Liver (tissue), 9 donors: Measurements from ENCODE around the gene DIDO1. TPM values are rescaled to one million over a fixed set of nuclear protein-coding genes. Genes with fewer than 3 reads are reported as not detected.
A peak's percentile ranks its signal among the peaks of the same experiment; 100 is the strongest.

Experiments used
- DNase-seq: peaks from one replicate; pipeline ENCODE4 v3.0.0-alpha.2; 2017; ENCODE audit warnings: low spot score
- H3K27ac ChIP-seq, 2 donors: one replicate each; pipeline ENCODE4 v1.7.0; 2013; ENCODE audit warnings: inconsistent platforms in 2 of 2, low read length in 2 of 2, control low read depth in 1 of 2, low read depth in 1 of 2, mild to moderate bottlenecking in 1 of 2
- H3K27me3 ChIP-seq, 4 donors: one replicate each; pipeline versions ENCODE4 v1.6.1 to v1.7.0; 2013; ENCODE audit warnings: low read length in 3 of 4, inconsistent platforms in 1 of 4, mild to moderate bottlenecking in 1 of 4, moderate library complexity in 1 of 4; ENCODE audit not compliant: control insufficient read depth in 4 of 4, insufficient read depth in 4 of 4
- H3K36me3 ChIP-seq, 4 donors: one replicate each; pipeline versions ENCODE4 v1.6.1 to v1.7.0; 2013; ENCODE audit warnings: low read length in 3 of 4, mild to moderate bottlenecking in 3 of 4, low read depth in 1 of 4, moderate library complexity in 1 of 4; ENCODE audit not compliant: control insufficient read depth in 4 of 4, insufficient read depth in 3 of 4
- H3K4me1 ChIP-seq, 4 donors: one replicate each; pipeline versions ENCODE4 v1.6.1 to v1.7.0; 2013; ENCODE audit warnings: low read length in 3 of 4, mild to moderate bottlenecking in 3 of 4, moderate library complexity in 1 of 4; ENCODE audit not compliant: control insufficient read depth in 4 of 4, insufficient read depth in 4 of 4
- H3K4me3 ChIP-seq, 3 donors: one replicate each; pipeline versions ENCODE4 v1.6.1 to v1.7.0; 2013; ENCODE audit warnings: low read length in 3 of 3, control low read depth in 1 of 3, low read depth in 1 of 3, mild to moderate bottlenecking in 1 of 3
- H3K9ac ChIP-seq, 2 donors: one replicate each; pipeline ENCODE4 v1.7.0; 2013; ENCODE audit warnings: low read length in 2 of 2, mild to moderate bottlenecking in 2 of 2, moderate library complexity in 2 of 2, control low read depth in 1 of 2, low read depth in 1 of 2
- H3K9me3 ChIP-seq, 4 donors: one replicate each; pipeline versions ENCODE4 v1.6.1 to v1.7.0; 2013; ENCODE audit warnings: low read length in 3 of 4; ENCODE audit not compliant: control insufficient read depth in 4 of 4
- ATF3 ChIP-seq: IDR thresholded peaks from 2 replicates; pipeline ENCODE4 v1.6.1; 2016; ENCODE audit warnings: antibody characterized with exemption
- EGR1 ChIP-seq, 2 donors: IDR thresholded peaks; 2 replicates each; pipeline ENCODE4 v1.6.1; 2016 to 2018; ENCODE audit warnings: antibody characterized with exemption in 2 of 2, low read depth in 2 of 2
- FOXA2 ChIP-seq: IDR thresholded peaks from 2 replicates; pipeline ENCODE4 v1.6.1; 2016; ENCODE audit warnings: antibody characterized with exemption
- JUND ChIP-seq, 2 donors: IDR thresholded peaks; 2 replicates each; pipeline ENCODE4 v1.6.1; 2016; ENCODE audit warnings: antibody characterized with exemption in 2 of 2
- NR2F2 ChIP-seq: IDR thresholded peaks from 2 replicates; pipeline ENCODE4 v1.6.1; 2016; ENCODE audit warnings: antibody characterized with exemption
- RAD21 ChIP-seq, 2 donors: IDR thresholded peaks; 2 replicates each; pipeline ENCODE4 v1.6.1; 2016; ENCODE audit warnings: antibody characterized with exemption in 2 of 2, mild to moderate bottlenecking in 2 of 2
- REST ChIP-seq: IDR thresholded peaks from 2 replicates; pipeline ENCODE4 v1.6.1; 2016; ENCODE audit warnings: antibody characterized with exemption, mild to moderate bottlenecking
- RXRA ChIP-seq, 2 donors: IDR thresholded peaks; 2 replicates each; pipeline ENCODE4 v1.6.1; 2017 to 2018; ENCODE audit warnings: antibody characterized with exemption in 2 of 2, mild to moderate bottlenecking in 1 of 2
- YY1 ChIP-seq: IDR thresholded peaks from 2 replicates; pipeline ENCODE4 v1.6.1; 2016; ENCODE audit warnings: antibody characterized with exemption, mild to moderate bottlenecking
- WGBS: extraction: QIAGEN DNeasy Blood & Tissue Kit; methylation state at CpG from one replicate; pipeline ENCODE4 v1.1.7; 2013; 5-methylcytosine and 5-hydroxymethylcytosine counted together
- polyA plus RNA-seq, 2 donors: library from polyadenylated mRNA; stranded (reverse) in 1 of 2; unstranded in 1 of 2; fragments of 200-250 nt in 1 of 2; fragments of >200 nt in 1 of 2; fragmentation: Nextera tagmentation in 1 of 2; extraction: Ambion mirVana in 1 of 2; gene quantifications; one replicate each; pipeline versions ENCODE4 v1.2.1 to v1.2.3, GENCODE V29; 2013 to 2015
- total RNA-seq, 2 donors: library from RNA; depleted of rRNA; stranded (reverse); fragments of >200 nt; gene quantifications; one replicate each; pipeline ENCODE4 v1.2.3, GENCODE V29; 2014
- donor health status: healthy.
- donor health status: healthy.
- donor health status: healthy.
- donor health status: healthy.
- donor health status: healthy.

The DIDO1 gene
- total and polyA plus RNA-seq, 4 donors = 10.1 to 43.1 (median 17.4) TPM

GRCh38 chr20:62937268-62938104 is 11.2 kb upstream of the DIDO1 start (continued):
- TF ChIP-seq EGR1 (IDR thresholded peaks at IDR 0.05; ENCODE audit: low read depth in 2 of 2) (peak; percentile 90 to 96), RAD21 (IDR thresholded peaks at IDR 0.05) (peak in 1 of 2 donors; percentile 21), YY1 (peak; percentile 99), JUND (IDR thresholded peaks at IDR 0.05) (no peak), ATF3 (no peak), RXRA (IDR thresholded peaks at IDR 0.05) (peak in 1 of 2 donors; percentile 30), NR2F2 (no peak)

- Histone ChIP-seq H3K4me3 (no peak overlapping the region), H3K27me3 (no peaks in the 10 kb centered on the region), H3K27ac (no peak overlapping the region), H3K9ac (no peak overlapping the region), H3K9me3 (no peaks in the 10 kb centered on the region), H3K36me3 (peaks cover 0 to 3% (median 1%) of the 10 kb centered on the region in 4 donors), H3K4me1 (peaks cover 5 to 41% (median 32%) of the 10 kb centered on the region in 4 donors)
- no peak for DNase-seq
- 94% methylated on average over 22 of the region's 22 CpGs for WGBS
- TF ChIP-seq RAD21 (IDR thresholded peaks at IDR 0.05) (no peak), JUND (IDR thresholded peaks at IDR 0.05) (no peak), ATF3 (no peak), FOXA2 (no peak), NR2F2 (no peak), RXRA (IDR thresholded peaks at IDR 0.05) (no peak)
Observed at GRCh38 chr20:62935968-62936585, 9.8 kb upstream of the DIDO1 start.

- H3K9ac ChIP-seq = no peak overlapping the region
- WGBS = 91% methylated on average over 12 of the region's 12 CpGs
- H3K4me3 ChIP-seq = no peak overlapping the region
- no peak overlapping the region for H3K27ac ChIP-seq
- no peak for DNase-seq
- TF ChIP-seq REST = no peak
- no peaks in the 10 kb centered on the region for H3K9me3 ChIP-seq
- peaks cover 4 to 48% (median 29%) of the 10 kb centered on the region in 4 donors for H3K4me1 ChIP-seq
- no peaks in the 10 kb centered on the region for H3K27me3 ChIP-seq
- H3K36me3 ChIP-seq = peaks cover 0 to 3% (median 1%) of the 10 kb centered on the region in 4 donors
Observed at GRCh38 chr20:62935204-62935967, 9.1 kb upstream of the DIDO1 start.
